ENCODE data around the gene DGKE. TPM values are rescaled to one million over a fixed set of nuclear protein-coding genes. Genes with fewer than 3 reads are reported as not detected.

DGKE gene
- total and polyA plus RNA-seq, 2 of the 13 experiments (the other 11 are each of a cell fraction or from before 2014, with no cell fraction given), result 3.2 to 5.3 TPM

DNA sequence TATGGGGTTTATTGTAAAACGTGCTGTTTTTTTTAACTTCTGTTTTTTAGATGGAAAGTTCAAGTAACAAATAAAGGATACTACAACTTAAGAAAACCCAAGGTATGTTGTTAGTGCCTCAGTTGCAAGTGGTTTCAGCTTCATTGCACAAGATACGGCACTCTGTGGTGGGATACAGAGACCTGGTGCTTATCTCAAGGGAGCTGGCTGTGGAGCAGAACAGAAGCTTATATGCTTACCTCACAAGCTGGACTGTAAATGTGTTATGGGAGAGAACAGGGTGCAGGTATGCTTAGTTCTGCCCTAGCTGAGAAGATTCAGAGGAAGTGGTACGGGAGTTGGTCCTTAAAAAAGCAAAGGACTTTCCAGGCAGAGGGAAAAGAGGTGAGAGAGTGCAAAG is 15.2 kb downstream of the DGKE start:
- no peak overlapping the region for H3K4me2 ChIP-seq (ENCODE audit: low read depth, low read length)
- no peak overlapping the region for H2AFZ ChIP-seq (ENCODE audit: low read length)
- no peak for TF ChIP-seq RCOR2 (CRISPR knock-in tag; IDR thresholded peaks at IDR 0.05)
- TF ChIP-seq, protein P1, sequence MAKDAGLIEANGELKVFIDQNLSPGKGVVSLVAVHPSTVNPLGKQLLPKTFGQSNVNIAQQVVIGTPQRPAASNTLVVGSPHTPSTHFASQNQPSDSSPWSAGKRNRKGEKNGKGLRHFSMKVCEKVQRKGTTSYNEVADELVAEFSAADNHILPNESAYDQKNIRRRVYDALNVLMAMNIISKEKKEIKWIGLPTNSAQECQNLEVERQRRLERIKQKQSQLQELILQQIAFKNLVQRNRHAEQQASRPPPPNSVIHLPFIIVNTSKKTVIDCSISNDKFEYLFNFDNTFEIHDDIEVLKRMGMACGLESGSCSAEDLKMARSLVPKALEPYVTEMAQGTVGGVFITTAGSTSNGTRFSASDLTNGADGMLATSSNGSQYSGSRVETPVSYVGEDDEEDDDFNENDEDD (CRISPR knock-in tag; IDR thresholded peaks at IDR 0.05; ENCODE audit: borderline replicate concordance), result no peak
- TF ChIP-seq PCBP2 (optimal IDR thresholded peaks at IDR 0.05; ENCODE audit: low read depth, low read length, poor library complexity, severe bottlenecking), result no peak
- TF ChIP-seq FOXM1 (CRISPR knock-in tag; IDR thresholded peaks at IDR 0.05), result no peak
- TF ChIP-seq PHF5A (CRISPR knock-in tag; IDR thresholded peaks at IDR 0.05; ENCODE audit: low read depth, unreplicated experiment), result no peak
- TF ChIP-seq HDAC6 (IDR thresholded peaks at IDR 0.05; ENCODE audit: low read depth, low read length), result no peak
- TF ChIP-seq, protein P2, sequence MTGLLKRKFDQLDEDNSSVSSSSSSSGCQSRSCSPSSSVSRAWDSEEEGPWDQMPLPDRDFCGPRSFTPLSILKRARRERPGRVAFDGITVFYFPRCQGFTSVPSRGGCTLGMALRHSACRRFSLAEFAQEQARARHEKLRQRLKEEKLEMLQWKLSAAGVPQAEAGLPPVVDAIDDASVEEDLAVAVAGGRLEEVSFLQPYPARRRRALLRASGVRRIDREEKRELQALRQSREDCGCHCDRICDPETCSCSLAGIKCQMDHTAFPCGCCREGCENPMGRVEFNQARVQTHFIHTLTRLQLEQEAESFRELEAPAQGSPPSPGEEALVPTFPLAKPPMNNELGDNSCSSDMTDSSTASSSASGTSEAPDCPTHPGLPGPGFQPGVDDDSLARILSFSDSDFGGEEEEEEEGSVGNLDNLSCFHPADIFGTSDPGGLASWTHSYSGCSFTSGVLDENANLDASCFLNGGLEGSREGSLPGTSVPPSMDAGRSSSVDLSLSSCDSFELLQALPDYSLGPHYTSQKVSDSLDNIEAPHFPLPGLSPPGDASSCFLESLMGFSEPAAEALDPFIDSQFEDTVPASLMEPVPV (CRISPR knock-in tag; IDR thresholded peaks at IDR 0.05), result no peak
- TF ChIP-seq SMAD9 (CRISPR knock-in tag; IDR thresholded peaks at IDR 0.05), result no peak
- no peak for TF ChIP-seq KDM5B (CRISPR knock-in tag; IDR thresholded peaks at IDR 0.05; ENCODE audit: borderline replicate concordance)
- no peak for TF ChIP-seq SIN3A (IDR thresholded peaks at IDR 0.05; ENCODE audit: borderline replicate concordance, low read depth, low read length)
- TF ChIP-seq HNF4A (CRISPR knock-in tag; IDR thresholded peaks at IDR 0.05), result no peak
- no peaks in the 10 kb centered on the region for H3K4me1 ChIP-seq (ENCODE audit: insufficient read depth, low read length)
- ChIA-PET POLR2A (no interaction called here), CTCF (ENCODE audit: low intra/inter-chr PET ratio, low total read pairs) (no interaction called here)
- FAIRE-seq, result no peak
- intact Hi-C loops (cut with micrococcal nuclease; ENCODE audit: unreplicated experiment) (no loop called here), in situ Hi-C loops (cut with HindIII; ENCODE audit: extremely low pct_ligation_motif_present, low pct_unique_long_range_greater_than_20kb) (no loop called here)
- ATAC-seq, result no peak
- no peaks in the 10 kb centered on the region for H3K27me3 ChIP-seq (ENCODE audit: control insufficient read depth in 1 of 2, insufficient read depth in 2 of 2, low read length in 2 of 2)
- no peak for DNase-seq (ENCODE audit: low spot score)
- H3K27ac ChIP-seq (ENCODE audit: extremely low read length, insufficient read depth, low read length), result no peak overlapping the region
- BruUV-seq (replicated peaks), result no TSS peak
- H3K9ac ChIP-seq (ENCODE audit: insufficient read depth, low read depth, low read length), result no peak overlapping the region
- WGBS (ENCODE audit: low lambda C conversion rate), result 42% methylated on average over 3 of the region's 3 CpGs
- no peaks in the 10 kb centered on the region for H3K9me3 ChIP-seq (ENCODE audit: low read length)
- no peaks in the 10 kb centered on the region for H4K20me1 ChIP-seq (ENCODE audit: insufficient read depth, low read length)
- no peaks in the 10 kb centered on the region for H3K79me2 ChIP-seq (ENCODE audit: insufficient read depth, low read length)
- peaks cover 2 to 4% of the 10 kb centered on the region in 2 experiments; a peak in 4 of 5 replicates for H3K36me3 ChIP-seq (replicated peaks in 1 of 2; ENCODE audit: control insufficient read depth in 1 of 2, insufficient read depth in 2 of 2, low read length in 2 of 2)
- H3K4me3 ChIP-seq (replicated peaks in 1 of 3; ENCODE audit: insufficient read depth in 1 of 3, low read depth in 2 of 3, low read length in 3 of 3), result no peak overlapping the region

Data from HepG2 (cell line).